Breast epithelium (tissue), 4 donors: ENCODE measurements around the gene MRPL20. TPM values are rescaled to one million over a fixed set of nuclear protein-coding genes. Genes with fewer than 3 reads are reported as not detected.
"Not testable (repeated sequence)": the region's sequence is repeated elsewhere in the genome, so short reads cannot be mapped to it uniquely, and the experiment has no call there.

Experiments used
- DNase-seq, 2 donors: peaks; one replicate each; pipeline ENCODE4 v3.0.0-alpha.2; 2019; ENCODE audit warnings: low spot score in 2 of 2
- H3K27ac ChIP-seq, 2 donors: fragments of 200-600 bp; sonication (generic) in 1 of 2; one replicate each; pipeline ENCODE4 v1.5.1; 2016 to 2019; ENCODE audit warnings: mild to moderate bottlenecking in 1 of 2
- H3K27me3 ChIP-seq, 2 donors: fragments of 200-600 bp; sonication (generic) in 1 of 2; one replicate each; pipeline versions ENCODE4 v1.5.1 to v1.6.0; 2017 to 2019; ENCODE audit warnings: control low read depth in 1 of 2, mild to moderate bottlenecking in 1 of 2
- H3K36me3 ChIP-seq: fragments of 200-600 bp; one replicate; pipeline ENCODE4 v1.5.1; 2019
- H3K4me1 ChIP-seq, 2 donors: fragments of 200-600 bp; sonication (generic); one replicate each; pipeline ENCODE4 v1.5.1; 2016 to 2019; ENCODE audit warnings: control low read depth in 1 of 2
- H3K4me3 ChIP-seq, 3 donors: fragments of 200-600 bp; sonication (generic); 1 replicate in 2 of 3; 2 replicates in 1 of 3; pipeline ENCODE4 v1.5.1; 2016 to 2019; ENCODE audit warnings: mild to moderate bottlenecking in 3 of 3, moderate library complexity in 2 of 3
- H3K9me3 ChIP-seq, 2 donors: fragments of 200-600 bp; sonication (generic) in 1 of 2; one replicate each; pipeline ENCODE4 v1.5.1; 2016 to 2019; ENCODE audit warnings: control low read depth in 1 of 2
- CTCF ChIP-seq, 3 donors: fragments of 450-650 bp; IDR thresholded peaks; one replicate each; pipeline ENCODE4 v1.5.1; 2016 to 2017; ENCODE audit warnings: antibody characterized with exemption in 3 of 3, mild to moderate bottlenecking in 3 of 3, moderate library complexity in 3 of 3
- POLR2A ChIP-seq: fragments of 450-650 bp; IDR thresholded peaks from one replicate; pipeline ENCODE4 v1.6.1; 2016; ENCODE audit warnings: antibody characterized with exemption, mild to moderate bottlenecking, moderate library complexity
- POLR2AphosphoS5 ChIP-seq, 3 donors: sonication (generic); formaldehyde crosslinking; IDR thresholded peaks; one replicate each; pipeline ENCODE4 v1.6.1; 2017; ENCODE audit warnings: antibody characterized with exemption in 3 of 3
- intact Hi-C: fragments of 100-400 bp; cut with DNase I; formaldehyde crosslinking; loops from one replicate; pipeline ENCODE4 v1.15.1; 2023; ENCODE audit warnings: low total_unique reads
- total RNA-seq, 3 donors: library from RNA; depleted of rRNA; stranded (reverse); fragments of >200 nt; gene quantifications; one replicate each; pipeline ENCODE4 v1.1.0, GENCODE V29; 2016

Gene MRPL20
- total RNA-seq, 3 donors from 2014 or later = 127 to 149 (median 147) TPM

GRCh38 chr1:1451696-1452364, 44.7 kb upstream of the MRPL20 start:
- no peak for DNase-seq
- no peak overlapping the region for H3K27ac ChIP-seq
- H3K4me3 ChIP-seq = no peak overlapping the region
- H3K36me3 ChIP-seq = no peaks in the 10 kb centered on the region
- H3K27me3 ChIP-seq = no peaks in the 10 kb centered on the region
- no peak for TF ChIP-seq CTCF (IDR thresholded peaks at IDR 0.05)
- TF ChIP-seq POLR2AphosphoS5 (IDR thresholded peaks at IDR 0.05) = no peak
- TF ChIP-seq POLR2A = no peak
- no peaks in the 10 kb centered on the region for H3K4me1 ChIP-seq
- intact Hi-C loops = no loop called here
- H3K9me3 ChIP-seq = no peaks in the 10 kb centered on the region

GRCh38 chr1:1450616-1451015, 43.5 kb upstream of the MRPL20 start:
- intact Hi-C loops, H3K36me3 ChIP-seq, H3K9me3 ChIP-seq, DNase-seq, H3K27ac ChIP-seq, H3K27me3 ChIP-seq, H3K4me1 ChIP-seq, H3K4me3 ChIP-seq: not testable (repeated sequence)

GRCh38 chr1:1449099-1449739, 42.1 kb upstream of the MRPL20 start, which contains the start of gene ATAD3C:
ATAD3C (plus strand) TSS chr1:1449689; CDS start chr1:1450684, 995 bp downstream.
- DNase-seq = no peak
- H3K4me3 ChIP-seq = no peak within 1 kb of the TSS
- no peaks in the 10 kb centered on the region for H3K27me3 ChIP-seq
- no peak within 1 kb of the TSS for H3K27ac ChIP-seq
- intact Hi-C loops = no loop called here
- no peaks in the 10 kb centered on the region for H3K36me3 ChIP-seq
- no peaks in the 10 kb centered on the region for H3K9me3 ChIP-seq
- H3K4me1 ChIP-seq = no peaks in the 10 kb centered on the region
- TF ChIP-seq CTCF (IDR thresholded peaks at IDR 0.05) = no peak
- TF ChIP-seq POLR2A = no peak
- no peak for TF ChIP-seq POLR2AphosphoS5 (IDR thresholded peaks at IDR 0.05)

- H3K4me1 ChIP-seq, H3K27me3 ChIP-seq, H3K4me3 ChIP-seq, H3K9me3 ChIP-seq, DNase-seq, H3K36me3 ChIP-seq, H3K27ac ChIP-seq, intact Hi-C loops: not testable (repeated sequence)
Observed at GRCh38 chr1:1446631-1447030, 39.5 kb upstream of the MRPL20 start.

GRCh38 chr1:1442069-1442770, 35.1 kb upstream of the MRPL20 start:
- Histone ChIP-seq H3K4me3 (no peak overlapping the region), H3K4me1 (peaks cover 0 to 11% of the 10 kb centered on the region in 2 donors), H3K9me3 (no peaks in the 10 kb centered on the region), H3K36me3 (no peaks in the 10 kb centered on the region), H3K27me3 (no peaks in the 10 kb centered on the region), H3K27ac (no peak overlapping the region)
- TF ChIP-seq POLR2A (no peak), CTCF (IDR thresholded peaks at IDR 0.05) (no peak), POLR2AphosphoS5 (IDR thresholded peaks at IDR 0.05) (no peak)
- intact Hi-C loops = loop anchor here (5.0 kb wide), 1 partner anchor 185 kb away; no protein-coding TSS in a partner anchor
- no peak for DNase-seq
